Activated T-cell treated with anti-CD3 and anti-CD28 coated beads for 48 hours (primary cell): ENCODE results near the gene ANKDD1B.
A peak's percentile ranks its signal among the peaks of the same experiment; 100 is the strongest.
"Not testable (repeated sequence)": the region's sequence is repeated elsewhere in the genome, so short reads cannot be mapped to it uniquely, and the experiment has no call there.

ENCODE experiments used
- DNase-seq: peaks from one replicate; pipeline ENCODE4 v3.0.0-alpha.2; 2020; ENCODE audit warnings: low read depth

ANKDD1B gene

GRCh38 chr5:75611311-75612225, at the start of gene ANKDD1B:
ANKDD1B (plus strand) TSS chr5:75611453; CDS start chr5:75611635, 182 bp downstream.
- DNase-seq, result no peak

- DNase-seq, result not testable (repeated sequence)
Observed at GRCh38 chr5:75565991-75566709, 45.1 kb upstream of the ANKDD1B start.

- peak; percentile 49 for DNase-seq
Observed at GRCh38 chr5:75566710-75567309, 44.4 kb upstream of the ANKDD1B start.

GRCh38 chr5:75567710-75568109, 43.5 kb upstream of the ANKDD1B start:
- no peak for DNase-seq

- no peak for DNase-seq
Observed at GRCh38 chr5:75568202-75568601, 43.1 kb upstream of the ANKDD1B start.

GRCh38 chr5:75571547-75571946, 39.7 kb upstream of the ANKDD1B start:
- DNase-seq, result no peak

- DNase-seq, result no peak
Observed at GRCh38 chr5:75574791-75575190, 36.5 kb upstream of the ANKDD1B start.

GRCh38 chr5:75578280-75578679, 33.0 kb upstream of the ANKDD1B start:
- DNase-seq, result not testable (repeated sequence)

GRCh38 chr5:75584641-75585040, 26.6 kb upstream of the ANKDD1B start:
- DNase-seq, result no peak

- DNase-seq, result no peak
Observed at GRCh38 chr5:75588666-75589065, 22.6 kb upstream of the ANKDD1B start.

GRCh38 chr5:75600535-75600934, 10.7 kb upstream of the ANKDD1B start:
- DNase-seq, result no peak

- DNase-seq, result no peak
Observed at GRCh38 chr5:75601567-75601966, 9.7 kb upstream of the ANKDD1B start.

- DNase-seq, result no peak
Observed at GRCh38 chr5:75601996-75602395, 9.3 kb upstream of the ANKDD1B start.

GRCh38 chr5:75603371-75603770, 7.9 kb upstream of the ANKDD1B start:
- no peak for DNase-seq

GRCh38 chr5:75603821-75604220, 7.4 kb upstream of the ANKDD1B start:
- DNase-seq, result no peak

GRCh38 chr5:75607341-75607740, 3.9 kb upstream of the ANKDD1B start:
- DNase-seq, result not testable (repeated sequence)

GRCh38 chr5:75608870-75609269, 2.4 kb upstream of the ANKDD1B start:
- no peak for DNase-seq

GRCh38 chr5:75610201-75610600, 1.1 kb upstream of the ANKDD1B start:
- no peak for DNase-seq

- not testable (repeated sequence) for DNase-seq
Observed at GRCh38 chr5:75610859-75611310, 368 bp upstream of the ANKDD1B start.

GRCh38 chr5:75612226-75612569, 945 bp downstream of the ANKDD1B start:
- no peak for DNase-seq

GRCh38 chr5:75612901-75613300, 1.6 kb downstream of the ANKDD1B start:
- DNase-seq, result no peak

- DNase-seq, result no peak
Observed at GRCh38 chr5:75614176-75614575, 2.9 kb downstream of the ANKDD1B start.
